HuH-7 (cell line): Measurements from ENCODE around the gene SLC35F4.
A peak's percentile ranks its signal among the peaks of the same experiment; 100 is the strongest.
"Not testable (repeated sequence)": the region's sequence is repeated elsewhere in the genome, so short reads cannot be mapped to it uniquely, and the experiment has no call there.

Source experiments
- DNase-seq: peaks from one replicate; pipeline ENCODE4 v3.0.0; 2011; ENCODE audit warnings: low spot score

Gene SLC35F4

GRCh38 chr14:57725399-57726077 is 140.4 kb downstream of the SLC35F4 start:
- no peak for DNase-seq

- DNase-seq: not testable (repeated sequence)
These were observed 143.8 kb downstream of the SLC35F4 start for GRCh38 chr14:57722141-57722540.

- no peak for DNase-seq
These were observed 151.4 kb downstream of the SLC35F4 start for GRCh38 chr14:57714487-57714931.

GRCh38 chr14:57712698-57713097 is 153.2 kb downstream of the SLC35F4 start:
- no peak for DNase-seq

- no peak for DNase-seq
These were observed 153.8 kb downstream of the SLC35F4 start for GRCh38 chr14:57712102-57712501.

- no peak for DNase-seq
These were observed 156.0 kb downstream of the SLC35F4 start for GRCh38 chr14:57709909-57710308.

- not testable (repeated sequence) for DNase-seq
These were observed 156.8 kb downstream of the SLC35F4 start for GRCh38 chr14:57709086-57709485.

- no peak for DNase-seq
These were observed 158.7 kb downstream of the SLC35F4 start for GRCh38 chr14:57707219-57707618.

- DNase-seq: no peak
These were observed 161.1 kb downstream of the SLC35F4 start for GRCh38 chr14:57704763-57705162.

GRCh38 chr14:57699947-57700346 is 165.9 kb downstream of the SLC35F4 start:
- DNase-seq: no peak

GRCh38 chr14:57692671-57693070 is 173.2 kb downstream of the SLC35F4 start:
- DNase-seq: peak; percentile 17

GRCh38 chr14:57687416-57687815 is 178.5 kb downstream of the SLC35F4 start:
- DNase-seq: no peak

- DNase-seq: no peak
These were observed 179.6 kb downstream of the SLC35F4 start for GRCh38 chr14:57686304-57686703.

GRCh38 chr14:57671021-57671420 is 194.9 kb downstream of the SLC35F4 start:
- no peak for DNase-seq

GRCh38 chr14:57660208-57660607 is 205.7 kb downstream of the SLC35F4 start:
- DNase-seq: no peak

- DNase-seq: no peak
These were observed 206.8 kb downstream of the SLC35F4 start for GRCh38 chr14:57659052-57659451.

- DNase-seq: no peak
These were observed 208.4 kb downstream of the SLC35F4 start for GRCh38 chr14:57657487-57657886.

GRCh38 chr14:57656853-57657252 is 209.0 kb downstream of the SLC35F4 start:
- DNase-seq: no peak

- no peak for DNase-seq
These were observed 213.1 kb downstream of the SLC35F4 start for GRCh38 chr14:57652769-57653168.

- DNase-seq: no peak
These were observed 224.1 kb downstream of the SLC35F4 start for GRCh38 chr14:57641776-57642175.

GRCh38 chr14:57640036-57640435 is 225.9 kb downstream of the SLC35F4 start:
- no peak for DNase-seq

GRCh38 chr14:57637901-57638300 is 228.0 kb downstream of the SLC35F4 start:
- DNase-seq: no peak

- DNase-seq: no peak
These were observed 231.6 kb downstream of the SLC35F4 start for GRCh38 chr14:57634335-57634734.

GRCh38 chr14:57632649-57633048 is 233.2 kb downstream of the SLC35F4 start:
- no peak for DNase-seq
